HG03039 (cell line): ENCODE data around the gene PRKCB.
"Not testable (repeated sequence)": the region's sequence is repeated elsewhere in the genome, so short reads cannot be mapped to it uniquely, and the experiment has no call there.

ENCODE experiments used
- ATAC-seq: cut with Tn5 transposase; IDR thresholded peaks from one replicate; pipeline ENCODE4 v1.9.1; 2021; ENCODE audit warnings: mild to moderate bottlenecking, moderate library complexity; ENCODE audit not compliant: unreplicated experiment

Gene PRKCB

DNA sequence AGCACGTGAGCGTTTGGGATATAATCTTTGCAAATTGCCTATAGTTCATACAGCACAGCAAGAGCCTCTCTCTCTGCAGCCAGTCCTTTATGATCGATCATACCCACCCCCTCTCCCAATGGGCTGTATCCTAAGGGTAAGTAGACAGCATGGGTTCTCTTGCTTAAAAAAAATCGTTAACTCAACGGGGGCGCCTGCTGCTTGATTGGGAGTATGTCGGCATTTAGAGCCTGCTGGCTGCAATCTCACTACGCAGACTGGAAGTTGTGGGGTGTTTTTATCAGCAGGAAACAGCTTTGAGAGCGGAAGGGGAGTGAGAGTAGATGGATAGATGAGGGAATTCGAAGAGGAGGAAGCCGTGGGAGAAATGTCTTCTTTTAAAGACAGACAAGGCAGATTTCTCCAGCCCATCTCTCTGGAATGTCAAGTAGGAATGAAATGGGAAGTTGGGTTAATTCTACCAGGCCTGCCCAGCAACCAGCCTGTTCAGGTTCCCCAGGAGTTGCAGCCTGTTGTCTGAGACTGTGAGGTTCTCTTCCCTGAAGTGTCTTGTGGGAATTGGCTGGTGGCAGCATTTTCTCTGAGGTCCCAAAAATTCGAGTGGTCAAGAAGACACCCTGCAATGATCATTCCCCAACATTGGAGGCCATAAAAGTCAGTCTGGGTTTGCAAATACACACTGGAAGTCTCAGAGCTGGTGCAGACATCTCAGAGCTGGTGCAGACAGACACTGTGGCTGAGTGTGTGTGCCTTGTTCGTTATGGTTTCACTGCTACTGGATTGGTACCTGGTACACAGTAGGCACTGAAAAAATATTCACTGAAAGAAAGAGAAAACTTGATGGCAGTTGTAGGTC lies 65.6 kb downstream of the PRKCB start:
- no peak for ATAC-seq

- no peak for ATAC-seq
These were observed 66.4 kb downstream of the PRKCB start for GRCh38 chr16:23902034-23902747.

- ATAC-seq, result no peak
These were observed 67.1 kb downstream of the PRKCB start for GRCh38 chr16:23902748-23903414.

GRCh38 chr16:23905027-23905426 lies 69.2 kb downstream of the PRKCB start:
- no peak for ATAC-seq

DNA sequence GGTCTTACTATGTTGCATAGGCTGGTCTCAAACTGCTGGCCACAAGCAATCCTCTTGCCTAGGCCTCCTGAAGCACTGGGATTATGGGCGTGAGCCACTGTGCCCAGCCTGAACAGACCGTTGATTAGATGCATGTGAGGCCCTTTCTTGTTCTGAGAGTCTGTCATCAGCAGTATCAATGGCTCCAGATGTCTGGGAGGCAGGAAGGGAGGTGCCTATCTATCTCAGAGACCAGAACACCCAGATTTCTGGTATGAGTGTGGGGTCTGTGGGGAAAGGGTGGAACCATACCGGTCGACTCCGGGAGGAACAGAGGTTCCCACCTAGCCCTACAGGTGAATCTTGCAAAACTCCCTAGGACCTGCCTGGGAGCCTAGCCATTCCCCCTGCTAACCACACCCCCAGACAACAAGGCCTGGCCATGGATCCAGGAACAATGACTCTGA lies 71.7 kb downstream of the PRKCB start:
- no peak for ATAC-seq

- no peak for ATAC-seq
These were observed 72.1 kb downstream of the PRKCB start for GRCh38 chr16:23907903-23908302.

DNA sequence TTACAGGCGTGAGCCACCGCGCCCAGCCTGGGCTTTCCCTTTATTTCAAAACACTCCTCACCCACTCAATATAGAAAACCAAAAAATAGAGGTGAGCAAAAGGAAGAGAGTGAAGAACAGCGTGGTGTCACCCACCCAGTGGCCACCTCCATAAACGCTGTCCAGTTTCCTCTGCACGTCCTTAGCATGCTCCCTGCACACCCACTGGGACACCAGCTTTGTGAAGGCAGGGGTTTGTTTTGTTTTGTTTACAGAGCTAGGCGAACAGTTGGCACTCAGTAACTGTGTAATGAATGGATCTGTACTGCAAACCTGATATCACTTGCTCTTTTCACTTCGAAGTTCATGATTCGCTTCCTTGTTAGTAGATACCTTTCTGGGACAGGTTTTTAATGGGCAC lies 73.0 kb downstream of the PRKCB start:
- no peak for ATAC-seq

DNA sequence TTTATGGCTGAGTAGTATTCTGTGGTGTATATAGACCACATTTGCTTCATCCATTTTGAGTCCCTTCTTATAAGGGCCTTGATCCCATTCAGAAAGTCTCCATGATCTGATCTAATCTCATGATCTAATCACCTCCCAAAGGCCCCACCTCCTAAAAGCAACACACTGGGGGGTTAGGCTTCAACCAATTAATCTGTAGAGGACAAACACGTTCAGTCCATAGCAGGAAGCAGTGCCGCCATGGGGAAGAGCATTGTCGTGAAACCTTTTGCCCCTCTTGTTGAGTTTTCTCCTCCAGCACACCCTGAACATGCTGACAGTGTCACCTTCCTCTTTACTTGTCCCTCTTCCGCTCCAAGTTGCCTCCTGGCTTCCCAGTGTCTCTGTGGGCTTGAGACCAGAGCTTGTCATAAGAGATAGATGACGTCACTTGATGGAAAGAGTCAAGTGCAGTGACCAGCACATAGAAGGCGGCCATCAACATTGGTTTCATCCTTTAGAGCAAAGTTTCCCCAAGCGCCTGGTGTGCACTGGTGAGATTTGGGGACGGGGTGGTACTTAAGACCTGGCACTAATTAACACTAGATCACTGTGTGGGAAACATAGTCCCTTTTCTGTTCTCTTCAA lies 74.1 kb downstream of the PRKCB start:
- ATAC-seq, result no peak

GRCh38 chr16:23914946-23915530 lies 79.3 kb downstream of the PRKCB start:
- no peak for ATAC-seq

DNA sequence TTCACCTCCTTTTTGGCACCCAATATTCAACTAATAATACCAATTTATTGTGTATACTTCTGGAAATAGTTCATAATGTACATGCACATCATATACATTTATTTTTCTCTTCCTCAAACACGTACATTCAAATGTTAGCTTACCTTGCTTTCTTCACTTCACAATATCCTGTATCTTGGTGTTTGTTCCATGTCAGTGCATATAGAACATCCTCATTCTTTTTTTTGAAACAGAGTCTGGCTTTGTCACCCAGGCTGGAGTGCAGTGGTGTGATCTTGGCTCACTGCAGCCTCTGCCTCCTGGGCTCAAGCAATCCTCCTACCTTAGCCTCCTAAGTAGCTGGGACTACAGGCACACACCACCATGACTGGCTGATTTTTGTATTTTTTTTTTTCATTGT lies 80.8 kb downstream of the PRKCB start:
- ATAC-seq, result not testable (repeated sequence)

- no peak for ATAC-seq
These were observed 81.8 kb downstream of the PRKCB start for GRCh38 chr16:23917621-23918020.

GRCh38 chr16:23920446-23920845 lies 84.7 kb downstream of the PRKCB start:
- ATAC-seq, result no peak

- ATAC-seq, result no peak
These were observed 85.1 kb downstream of the PRKCB start for GRCh38 chr16:23920899-23921298.

GRCh38 chr16:23922406-23922805 lies 86.6 kb downstream of the PRKCB start:
- no peak for ATAC-seq

GRCh38 chr16:23924128-23924527 lies 88.3 kb downstream of the PRKCB start:
- ATAC-seq, result no peak

GRCh38 chr16:23927796-23928195 lies 92.0 kb downstream of the PRKCB start:
- ATAC-seq, result no peak

- no peak for ATAC-seq
These were observed 93.5 kb downstream of the PRKCB start for GRCh38 chr16:23929237-23929636.

DNA sequence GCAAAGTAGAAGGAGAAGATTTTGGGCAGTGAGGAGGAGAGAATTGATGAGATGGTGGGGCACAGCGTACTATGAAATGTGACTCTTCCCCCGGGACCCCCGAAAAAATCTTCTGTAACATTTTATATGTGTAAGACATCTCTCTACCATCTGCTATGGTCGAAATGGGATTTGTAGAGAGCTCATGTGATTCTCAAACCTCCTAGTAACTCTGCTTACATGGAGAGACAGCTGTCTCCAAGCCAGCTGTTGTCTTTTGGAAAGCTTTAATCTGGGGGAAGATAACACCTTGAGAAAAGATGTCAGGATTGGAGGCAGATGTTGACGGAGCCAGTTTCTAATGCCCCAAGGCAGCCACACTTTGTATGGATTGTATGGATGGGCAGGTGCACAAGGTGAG lies 94.1 kb downstream of the PRKCB start:
- ATAC-seq, result no peak

DNA sequence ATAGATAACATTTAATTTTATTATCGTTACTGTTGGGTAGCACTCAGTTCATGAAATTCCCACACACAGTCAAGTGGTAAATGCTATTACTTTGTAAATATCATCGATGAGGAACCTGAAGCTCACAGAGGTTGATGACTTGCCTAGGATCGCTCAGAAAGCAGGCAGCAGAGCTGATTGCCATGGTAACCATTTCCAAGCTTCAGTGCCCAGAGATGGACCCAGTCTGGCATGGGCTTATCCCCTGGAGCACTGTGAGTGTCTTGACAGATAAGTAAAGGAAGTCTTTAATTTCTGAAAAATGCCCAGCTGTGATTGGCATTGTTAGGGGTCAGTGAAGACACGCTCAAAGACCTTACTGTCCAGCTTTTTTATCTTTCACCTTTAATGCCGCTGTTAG lies 95.0 kb downstream of the PRKCB start:
- no peak for ATAC-seq

- no peak for ATAC-seq
These were observed 95.4 kb downstream of the PRKCB start for GRCh38 chr16:23931199-23931598.

GRCh38 chr16:23933650-23934049 lies 97.9 kb downstream of the PRKCB start:
- ATAC-seq, result not testable (repeated sequence)
